Measurements from ENCODE around the gene BCL11B.

- TF ChIP-seq CTCF (IDR thresholded peaks at IDR 0.05 in 2 of 3, conservative IDR thresholded peaks at IDR 0.05 in 1 of 3; ENCODE audit: insufficient read depth in 2 of 3, low read depth in 1 of 3, low read length in 3 of 3) (no peak), KAT2B (IDR thresholded peaks at IDR 0.05; ENCODE audit: low read depth, low read length) (no peak)
These were observed 77.3 kb downstream of the BCL11B start for GRCh38 chr14:99194736-99195135.
